AG09319 (cell line): ENCODE data around the gene TSNAX.

Experiments used
- DNase-seq: peaks from one replicate; pipeline ENCODE4 v3.0.0-alpha.2; 2010; ENCODE audit warnings: low read depth; ENCODE audit errors: extremely low read depth
- TF ChIP-seq, protein P1 (sequence below): IDR thresholded peaks from 2 replicates; pipeline ENCODE4 v1.5.1; 2011; ENCODE audit warnings: low read depth, mild to moderate bottlenecking, inconsistent platforms, low read length, moderate library complexity

Gene TSNAX

DNA sequence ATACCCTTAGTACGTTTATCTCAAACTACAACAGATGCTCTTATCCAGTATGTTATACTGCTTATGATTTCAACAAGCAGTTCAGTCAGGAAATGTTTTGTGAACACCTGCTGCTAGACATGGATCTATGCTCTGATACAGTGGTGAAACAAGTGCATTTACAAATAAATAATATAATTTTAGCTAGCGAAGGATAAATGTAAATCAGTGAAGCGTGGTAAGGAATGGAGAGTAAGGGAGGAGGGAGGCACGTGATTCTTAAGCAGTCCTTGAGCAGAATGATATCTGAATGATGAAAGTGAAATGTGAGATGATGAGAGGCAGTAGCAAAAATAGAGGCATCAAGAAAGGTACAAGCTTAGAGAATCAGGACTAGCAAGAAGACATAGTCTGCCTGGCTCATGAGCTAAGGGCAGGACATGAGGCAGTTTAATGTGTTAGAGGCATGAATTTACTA is 6.3 kb downstream of the TSNAX start:
- TF ChIP-seq, protein P1, sequence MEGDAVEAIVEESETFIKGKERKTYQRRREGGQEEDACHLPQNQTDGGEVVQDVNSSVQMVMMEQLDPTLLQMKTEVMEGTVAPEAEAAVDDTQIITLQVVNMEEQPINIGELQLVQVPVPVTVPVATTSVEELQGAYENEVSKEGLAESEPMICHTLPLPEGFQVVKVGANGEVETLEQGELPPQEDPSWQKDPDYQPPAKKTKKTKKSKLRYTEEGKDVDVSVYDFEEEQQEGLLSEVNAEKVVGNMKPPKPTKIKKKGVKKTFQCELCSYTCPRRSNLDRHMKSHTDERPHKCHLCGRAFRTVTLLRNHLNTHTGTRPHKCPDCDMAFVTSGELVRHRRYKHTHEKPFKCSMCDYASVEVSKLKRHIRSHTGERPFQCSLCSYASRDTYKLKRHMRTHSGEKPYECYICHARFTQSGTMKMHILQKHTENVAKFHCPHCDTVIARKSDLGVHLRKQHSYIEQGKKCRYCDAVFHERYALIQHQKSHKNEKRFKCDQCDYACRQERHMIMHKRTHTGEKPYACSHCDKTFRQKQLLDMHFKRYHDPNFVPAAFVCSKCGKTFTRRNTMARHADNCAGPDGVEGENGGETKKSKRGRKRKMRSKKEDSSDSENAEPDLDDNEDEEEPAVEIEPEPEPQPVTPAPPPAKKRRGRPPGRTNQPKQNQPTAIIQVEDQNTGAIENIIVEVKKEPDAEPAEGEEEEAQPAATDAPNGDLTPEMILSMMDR, result no peak
- no peak for DNase-seq

DNA sequence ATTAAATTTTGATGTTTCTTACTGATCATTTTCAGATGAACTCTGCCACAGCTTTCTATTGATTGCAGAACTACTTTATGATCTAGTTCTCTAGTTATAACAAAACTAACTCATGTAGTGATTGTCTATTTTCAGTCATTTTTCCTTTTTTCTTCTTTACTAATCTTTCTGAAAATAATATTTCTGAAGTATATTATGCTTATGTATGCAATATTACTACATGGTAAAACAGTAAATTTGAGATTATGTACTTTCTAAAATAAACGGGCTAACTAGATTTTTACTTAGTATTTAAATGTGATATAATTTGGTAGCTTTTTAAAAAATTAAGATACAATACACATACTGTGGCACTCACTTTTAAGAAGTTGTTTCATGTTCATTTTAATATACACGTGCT is 7.6 kb downstream of the TSNAX start:
- no peak for DNase-seq
- TF ChIP-seq, protein P1, result no peak

DNA sequence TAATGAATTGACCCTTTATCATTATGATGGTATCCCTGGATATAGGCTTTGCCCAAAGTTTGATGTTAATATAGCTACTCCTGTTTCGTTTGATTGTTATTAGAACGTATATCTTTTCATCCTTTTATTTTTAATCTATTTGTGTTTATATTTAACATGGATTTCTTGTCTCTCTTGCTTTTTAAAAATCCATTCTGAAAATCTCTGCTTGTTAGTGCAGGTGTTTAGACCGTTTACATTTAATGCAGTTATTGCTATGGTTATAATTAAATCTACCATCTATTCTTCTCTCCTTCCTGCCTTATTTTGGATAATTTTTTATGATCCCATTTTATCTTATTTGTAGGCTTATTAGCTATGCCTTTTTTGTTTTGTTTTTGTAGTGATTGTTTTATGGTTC is 12.4 kb downstream of the TSNAX start:
- TF ChIP-seq, protein P1, result no peak
- no peak for DNase-seq

DNA sequence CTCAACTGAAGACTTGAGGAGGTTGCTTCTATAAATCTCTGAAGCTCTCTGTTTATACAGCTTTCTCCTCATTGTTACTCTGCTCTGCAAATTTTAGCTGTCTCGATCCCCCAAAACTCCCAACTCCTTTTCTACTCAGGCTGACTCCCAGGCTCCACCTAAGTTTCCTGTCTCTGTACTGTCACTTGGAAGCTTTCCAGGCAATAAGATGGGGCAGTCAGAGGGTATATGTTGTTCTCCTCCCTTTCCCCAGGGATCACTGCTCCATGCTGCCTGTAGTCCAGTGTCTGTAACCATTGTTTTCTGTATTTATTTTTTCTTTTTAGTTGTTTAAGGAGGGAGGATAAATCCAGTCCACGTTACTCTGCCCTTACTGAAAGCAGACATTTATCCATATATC is 13.4 kb downstream of the TSNAX start:
- no peak for DNase-seq
- TF ChIP-seq, protein P1, result no peak

DNA sequence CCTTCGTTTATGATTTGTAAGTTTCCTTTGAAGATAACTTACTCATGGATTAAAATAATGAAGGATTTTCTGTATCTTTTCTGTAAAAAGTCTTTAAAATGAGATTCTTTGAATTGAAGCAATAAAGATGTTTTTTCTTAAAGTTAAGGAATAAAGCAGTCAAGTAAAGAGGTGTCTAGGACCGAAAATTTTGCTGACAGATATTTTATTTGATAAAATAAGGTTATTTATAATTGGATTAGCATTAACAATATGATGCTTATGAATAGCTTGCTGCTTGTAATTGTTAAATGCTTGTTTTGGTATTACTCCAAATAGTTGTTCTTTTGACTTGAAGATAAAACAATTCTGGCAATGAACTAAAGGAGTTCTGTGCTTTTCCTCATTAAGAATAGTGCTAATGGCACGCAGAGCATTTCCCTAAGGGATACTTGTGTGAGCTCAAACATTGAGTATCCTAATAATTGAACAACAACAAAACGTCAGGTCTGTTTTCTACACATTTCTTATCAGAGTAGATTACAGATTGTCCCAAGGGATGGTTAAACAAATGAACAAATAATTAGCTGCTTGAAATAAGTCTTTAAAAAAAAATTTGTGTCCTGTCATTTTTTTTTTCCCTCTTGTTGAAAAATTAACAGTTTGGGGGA is 16.6 kb downstream of the TSNAX start:
- DNase-seq, result no peak
- TF ChIP-seq, protein P1, result no peak

DNA sequence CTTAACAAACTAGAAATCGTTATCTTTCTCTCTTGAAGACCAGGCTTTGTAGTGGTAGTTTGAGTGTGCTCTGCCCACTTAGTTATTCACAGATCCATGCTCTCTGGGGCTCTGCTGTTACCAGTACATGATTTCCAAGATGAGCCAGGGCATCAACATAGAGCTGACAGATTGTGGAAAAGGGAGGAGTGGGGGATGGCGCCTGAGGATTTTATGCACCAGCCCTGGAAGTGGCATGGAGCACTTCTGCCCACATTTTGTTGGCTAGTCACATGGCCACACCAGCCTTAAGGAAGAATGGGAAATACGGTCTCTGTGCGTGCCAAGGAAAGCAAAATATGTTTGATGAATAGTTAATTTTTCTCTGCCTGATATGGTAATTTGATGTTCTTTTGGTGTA is 18.2 kb downstream of the TSNAX start:
- TF ChIP-seq, protein P1, result no peak
- no peak for DNase-seq

DNA sequence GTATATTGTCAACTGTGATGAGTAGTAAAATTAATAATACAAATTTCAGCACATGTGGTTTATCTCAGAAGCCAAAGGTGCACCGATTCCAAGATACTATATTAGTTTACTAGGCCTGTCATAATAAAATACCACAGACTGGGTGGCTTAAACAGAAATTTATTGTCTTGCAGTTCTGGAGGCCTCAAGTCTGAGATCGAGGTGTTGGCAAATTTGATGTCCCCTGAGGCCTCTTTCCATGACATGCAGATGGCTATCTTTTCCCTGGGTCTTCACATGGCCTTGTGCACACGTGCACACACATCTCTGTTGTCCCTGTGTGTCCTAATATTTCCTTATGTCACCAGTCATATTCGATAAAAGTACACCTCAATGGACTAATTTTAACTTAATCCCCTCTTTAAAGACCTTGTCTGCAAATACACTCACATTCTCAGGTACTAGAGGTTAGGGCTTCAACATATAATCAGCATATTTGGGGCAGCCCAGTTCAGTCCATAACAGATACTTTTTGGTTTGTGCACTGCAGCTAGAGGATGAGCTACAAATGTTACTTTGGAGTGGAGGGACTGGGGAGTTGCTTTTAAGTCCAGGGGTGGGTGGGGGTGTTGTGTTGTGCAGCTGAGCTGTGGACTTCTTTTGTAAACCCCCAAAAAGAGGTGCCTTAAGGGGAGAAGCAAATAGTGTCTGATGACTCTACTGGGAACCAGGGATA is 21.4 kb downstream of the TSNAX start:
- no peak for DNase-seq

More for the DNA sequence above, 21.4 kb downstream of the TSNAX start:
- TF ChIP-seq, protein P1, result no peak
